Upper lobe of right lung (tissue), 1 donor: Measurements from ENCODE around the gene STK25. TPM values are rescaled to one million over a fixed set of nuclear protein-coding genes. Genes with fewer than 3 reads are reported as not detected.
A peak's percentile ranks its signal among the peaks of the same experiment; 100 is the strongest.
"Not testable (repeated sequence)": the region's sequence is repeated elsewhere in the genome, so short reads cannot be mapped to it uniquely, and the experiment has no call there.

ENCODE experiments used
- ATAC-seq: fragments of 200-7000 bp; cut with Tn5 transposase; one replicate; pipeline ENCODE4 v1.9.1; 2020; ENCODE audit warnings: mild to moderate bottlenecking, moderate library complexity
- DNase-seq: peaks from one replicate; pipeline ENCODE4 v3.0.0-alpha.2; 2020
- H3K27ac ChIP-seq: fragments of 200-600 bp; one replicate; pipeline ENCODE4 v1.8.0; 2022
- H3K27me3 ChIP-seq: fragments of 200-600 bp; one replicate; pipeline ENCODE4 v1.8.0; 2022; ENCODE audit warnings: mild to moderate bottlenecking
- H3K36me3 ChIP-seq: fragments of 200-600 bp; one replicate; pipeline ENCODE4 v1.8.0; 2022
- H3K4me1 ChIP-seq: fragments of 200-600 bp; one replicate; pipeline ENCODE4 v1.8.0; 2022
- H3K4me3 ChIP-seq: fragments of 200-600 bp; one replicate; pipeline ENCODE4 v1.8.0; 2022; ENCODE audit warnings: mild to moderate bottlenecking
- H3K9me3 ChIP-seq: fragments of 200-600 bp; one replicate; pipeline ENCODE4 v1.8.0; 2022
- intact Hi-C: fragments of 100-400 bp; cut with DNase I; formaldehyde crosslinking; loops from one replicate; pipeline ENCODE4 v1.11.0; 2022
- total RNA-seq: library from RNA; stranded (reverse); fragmentation: NEBNext Ultra II Directional; extraction: Animal tissue kit (Norgen Biotek cat#: 25700); gene quantifications from one replicate; pipeline ENCODE4 v1.2.1, GENCODE V29; 2021
- TF ChIP-seq, protein P1 (sequence below): fragments of 200-600 bp; IDR thresholded peaks from one replicate; pipeline ENCODE4 v1.8.0; 2022; ENCODE audit warnings: antibody characterized with exemption
- donor health status: DM: no; HTN: yes; CAD: no; lungs with severe emphysema.

The STK25 gene
- total RNA-seq, 1 donor from 2014 or later: 134 TPM

DNA sequence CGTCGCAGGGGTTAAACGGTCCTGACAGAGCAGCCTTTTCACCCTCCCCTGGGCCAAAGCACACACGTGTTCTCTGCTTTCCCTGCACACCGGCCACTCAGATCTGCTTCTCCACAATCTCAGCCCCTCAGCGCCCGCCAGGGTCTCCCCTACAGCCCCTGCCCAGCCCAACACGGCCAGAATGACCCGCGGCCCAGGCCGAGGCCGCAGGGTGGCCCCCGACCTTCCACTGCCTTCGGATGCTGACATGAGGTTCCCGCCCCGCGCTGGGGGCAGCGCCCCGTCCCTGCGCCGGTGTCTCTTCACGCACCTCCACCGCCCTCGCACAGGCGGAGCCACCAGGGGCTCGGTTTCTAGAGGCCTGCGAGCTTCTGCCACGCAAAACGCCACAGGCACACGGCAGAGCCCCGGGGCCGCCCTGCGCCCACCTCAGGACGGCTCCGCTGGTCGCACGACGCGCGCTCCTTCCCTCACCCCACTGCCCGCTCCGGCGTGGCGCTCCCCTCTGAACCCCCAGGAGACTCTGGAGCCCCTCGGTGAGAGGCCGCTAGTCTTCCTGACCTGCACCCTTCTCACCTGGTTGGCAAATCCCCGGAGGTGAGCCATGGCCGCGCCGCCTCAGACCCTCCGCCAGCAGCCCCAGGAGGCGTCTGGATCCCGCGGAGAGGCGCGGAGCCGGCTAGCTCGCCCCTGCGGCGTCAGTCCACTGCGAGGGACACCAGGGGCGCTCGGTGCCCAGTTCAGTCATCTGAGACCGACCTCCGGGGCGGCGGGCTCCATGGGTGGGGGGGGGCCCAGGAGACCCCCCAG lies 749 bp downstream of the STK25 start:
- peak overlapping the region; percentile 92 for H3K27ac ChIP-seq
- peak; percentile 85 for DNase-seq
- ATAC-seq: peak; percentile 50
- no peaks in the 10 kb centered on the region for H3K9me3 ChIP-seq
- H3K27me3 ChIP-seq: no peaks in the 10 kb centered on the region
- peak overlapping the region; percentile 89 for H3K4me3 ChIP-seq
- H3K36me3 ChIP-seq: no peaks in the 10 kb centered on the region
- intact Hi-C loops: no loop called here
- H3K4me1 ChIP-seq: peaks cover 26% of the 10 kb centered on the region
- TF ChIP-seq, protein P1, sequence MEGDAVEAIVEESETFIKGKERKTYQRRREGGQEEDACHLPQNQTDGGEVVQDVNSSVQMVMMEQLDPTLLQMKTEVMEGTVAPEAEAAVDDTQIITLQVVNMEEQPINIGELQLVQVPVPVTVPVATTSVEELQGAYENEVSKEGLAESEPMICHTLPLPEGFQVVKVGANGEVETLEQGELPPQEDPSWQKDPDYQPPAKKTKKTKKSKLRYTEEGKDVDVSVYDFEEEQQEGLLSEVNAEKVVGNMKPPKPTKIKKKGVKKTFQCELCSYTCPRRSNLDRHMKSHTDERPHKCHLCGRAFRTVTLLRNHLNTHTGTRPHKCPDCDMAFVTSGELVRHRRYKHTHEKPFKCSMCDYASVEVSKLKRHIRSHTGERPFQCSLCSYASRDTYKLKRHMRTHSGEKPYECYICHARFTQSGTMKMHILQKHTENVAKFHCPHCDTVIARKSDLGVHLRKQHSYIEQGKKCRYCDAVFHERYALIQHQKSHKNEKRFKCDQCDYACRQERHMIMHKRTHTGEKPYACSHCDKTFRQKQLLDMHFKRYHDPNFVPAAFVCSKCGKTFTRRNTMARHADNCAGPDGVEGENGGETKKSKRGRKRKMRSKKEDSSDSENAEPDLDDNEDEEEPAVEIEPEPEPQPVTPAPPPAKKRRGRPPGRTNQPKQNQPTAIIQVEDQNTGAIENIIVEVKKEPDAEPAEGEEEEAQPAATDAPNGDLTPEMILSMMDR: peak; percentile 32

DNA sequence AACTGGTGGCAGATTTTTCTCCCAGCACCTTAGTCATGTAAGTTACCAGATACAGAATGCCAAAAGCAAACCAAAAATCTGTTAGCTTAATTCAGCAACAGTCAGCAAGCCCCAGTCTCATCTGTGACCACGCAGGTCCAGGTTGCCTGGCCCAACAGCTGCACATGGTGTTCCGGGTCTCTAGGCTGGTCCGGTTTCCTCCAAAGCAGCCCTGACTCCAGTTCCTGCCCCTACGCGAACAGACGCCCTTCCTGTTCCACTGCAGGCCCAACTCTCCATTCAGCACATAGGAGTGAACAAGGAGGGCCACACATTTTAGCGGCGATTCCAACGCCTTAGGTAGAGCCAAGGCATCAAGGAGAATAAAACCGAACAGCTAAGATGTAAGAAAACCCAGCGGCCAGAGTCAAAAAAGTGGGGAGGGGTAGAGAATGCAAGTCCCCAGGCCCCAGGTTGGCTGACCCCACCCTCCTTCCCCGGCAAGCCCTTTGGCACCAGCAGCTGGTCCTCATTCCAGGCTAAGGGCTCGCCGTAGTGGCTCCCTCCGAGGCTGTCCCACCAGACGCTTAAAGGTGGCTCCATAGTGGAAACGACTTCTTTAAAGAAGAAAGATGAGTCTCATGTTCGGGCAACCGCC lies 1.5 kb downstream of the STK25 start:
- TF ChIP-seq, protein P1: no peak
- DNase-seq: no peak
- intact Hi-C loops: no loop called here

DNA sequence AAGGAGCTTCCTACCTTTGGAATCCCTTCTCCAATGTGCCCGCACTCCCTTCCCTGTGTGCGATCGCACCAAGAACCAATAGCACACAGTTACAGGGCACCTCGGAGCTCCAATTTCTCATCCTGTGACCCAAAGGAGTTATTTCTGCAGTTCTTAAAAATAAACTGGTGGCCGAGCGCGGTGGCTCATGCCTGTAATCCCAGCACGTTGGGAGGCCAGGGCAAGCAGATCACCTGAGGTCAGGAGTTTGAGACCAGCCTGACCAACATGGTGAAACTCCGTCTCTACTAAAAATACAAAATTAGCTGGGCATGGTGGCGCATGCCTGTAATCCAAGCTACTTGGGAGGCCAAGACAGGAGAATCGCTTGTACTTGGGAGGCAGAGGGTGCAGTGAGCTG lies 2.1 kb downstream of the STK25 start:
- peaks cover 26% of the 10 kb centered on the region for H3K4me1 ChIP-seq
- H3K27ac ChIP-seq, H3K27me3 ChIP-seq, DNase-seq, H3K9me3 ChIP-seq, ATAC-seq, intact Hi-C loops, H3K4me3 ChIP-seq, H3K36me3 ChIP-seq: not testable (repeated sequence)

More for the DNA sequence above, 1.5 kb downstream of the STK25 start:
- Histone ChIP-seq H3K27ac (peak overlapping the region; percentile 92), H3K36me3 (no peaks in the 10 kb centered on the region), H3K27me3 (no peaks in the 10 kb centered on the region), H3K9me3 (no peaks in the 10 kb centered on the region), H3K4me3 (peak overlapping the region; percentile 89), H3K4me1 (peaks cover 26% of the 10 kb centered on the region)
- no peak for ATAC-seq

DNA sequence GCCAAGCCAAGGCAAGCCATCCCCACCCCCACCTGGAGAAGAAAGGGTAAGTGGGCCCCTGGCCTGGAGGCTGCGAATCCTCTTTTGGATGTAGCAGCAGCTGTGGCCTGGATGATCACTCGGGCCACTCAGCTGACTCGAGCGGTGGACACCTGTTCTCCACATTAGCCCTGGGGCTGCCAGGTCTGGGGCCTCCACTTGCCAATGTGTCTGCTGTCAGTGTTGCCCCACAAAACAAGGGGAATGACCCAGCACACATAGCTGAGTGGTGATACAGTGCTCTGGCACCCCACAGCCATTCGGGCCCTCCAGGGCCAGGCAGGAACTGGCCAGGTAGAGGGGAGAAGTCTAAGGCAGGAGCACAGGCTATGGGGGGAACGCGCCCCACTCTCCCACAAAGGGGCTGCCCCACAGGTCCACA lies 2.6 kb downstream of the STK25 start:
- Histone ChIP-seq H3K4me3 (no peak overlapping the region), H3K4me1 (peaks cover 26% of the 10 kb centered on the region), H3K36me3 (peaks cover 8% of the 10 kb centered on the region), H3K27ac (no peak overlapping the region), H3K27me3 (no peaks in the 10 kb centered on the region), H3K9me3 (no peaks in the 10 kb centered on the region)
- TF ChIP-seq, protein P1: no peak
- no peak for DNase-seq
- no peak for ATAC-seq
- intact Hi-C loops: no loop called here

DNA sequence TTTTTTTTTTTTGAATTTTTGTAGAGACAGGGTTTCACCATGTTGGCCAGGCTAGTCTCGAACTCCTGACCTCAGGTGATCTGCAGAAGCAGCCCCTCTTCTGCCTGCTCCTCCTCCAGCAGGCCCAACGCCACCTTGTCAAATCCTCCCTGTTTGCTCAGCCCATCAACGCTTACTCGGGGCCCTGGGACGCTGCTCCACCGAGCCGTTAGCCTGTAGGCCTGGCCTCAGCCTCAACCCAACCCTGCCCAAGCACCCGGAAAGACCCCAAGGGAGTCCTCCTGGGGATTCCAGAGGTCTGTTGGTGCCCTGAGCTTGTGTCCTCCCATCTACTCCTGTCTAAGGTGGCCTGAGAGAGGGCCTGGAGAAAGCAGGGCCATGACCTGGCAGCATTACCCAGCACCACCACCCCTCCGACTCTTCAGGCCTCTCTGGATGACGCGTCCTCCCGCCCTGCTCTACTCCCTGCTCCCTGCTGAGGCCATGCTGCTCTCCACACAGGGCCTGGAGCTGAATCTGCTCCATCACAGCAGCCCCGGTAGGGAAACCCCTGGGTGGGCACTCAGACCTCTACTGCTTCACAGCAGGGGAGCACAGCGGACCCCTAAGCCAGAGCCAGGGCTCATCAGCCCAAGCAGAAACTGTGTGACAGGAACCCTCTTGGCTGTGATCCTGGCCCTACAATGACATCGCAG lies 3.2 kb downstream of the STK25 start:
- no peaks in the 10 kb centered on the region for H3K27me3 ChIP-seq
- no peak overlapping the region for H3K27ac ChIP-seq
- H3K9me3 ChIP-seq: no peaks in the 10 kb centered on the region
- ATAC-seq (no peak), DNase-seq (no peak)
- TF ChIP-seq, protein P1: no peak
- H3K4me3 ChIP-seq: no peak overlapping the region
- H3K36me3 ChIP-seq: peaks cover 8% of the 10 kb centered on the region
- H3K4me1 ChIP-seq: peaks cover 26% of the 10 kb centered on the region
- intact Hi-C loops: no loop called here
